Astrocyte of the hippocampus (primary cell): ENCODE results near the gene NCAN.
"Not testable (repeated sequence)": the region's sequence is repeated elsewhere in the genome, so short reads cannot be mapped to it uniquely, and the experiment has no call there.

Experiments
- DNase-seq: peaks from one replicate; pipeline ENCODE4 v3.0.0; 2011; ENCODE audit warnings: low read depth, low spot score

NCAN gene

GRCh38 chr19:19224150-19224851, 12.5 kb downstream of the NCAN start:
- DNase-seq = no peak

- DNase-seq = peak; percentile 59
These were observed 13.2 kb downstream of the NCAN start for GRCh38 chr19:19224852-19225494.

GRCh38 chr19:19226204-19226603, 14.4 kb downstream of the NCAN start:
- DNase-seq = no peak

GRCh38 chr19:19226663-19227062, 14.9 kb downstream of the NCAN start:
- no peak for DNase-seq

- no peak for DNase-seq
These were observed 15.5 kb downstream of the NCAN start for GRCh38 chr19:19227217-19227616.

GRCh38 chr19:19229701-19230100, 17.9 kb downstream of the NCAN start:
- no peak for DNase-seq

- DNase-seq = no peak
These were observed 19.2 kb downstream of the NCAN start for GRCh38 chr19:19230999-19231398.

- DNase-seq = no peak
These were observed 20.5 kb downstream of the NCAN start for GRCh38 chr19:19232261-19232721.

GRCh38 chr19:19234220-19234816, 22.6 kb downstream of the NCAN start:
- no peak for DNase-seq

GRCh38 chr19:19236173-19236572, 24.4 kb downstream of the NCAN start:
- DNase-seq = no peak

GRCh38 chr19:19238126-19238894, 26.6 kb downstream of the NCAN start:
- no peak for DNase-seq

GRCh38 chr19:19239675-19240074, 27.9 kb downstream of the NCAN start:
- DNase-seq = no peak

GRCh38 chr19:19240476-19240875, 28.7 kb downstream of the NCAN start:
- DNase-seq = no peak

- DNase-seq = no peak
These were observed 38.5 kb downstream of the NCAN start for GRCh38 chr19:19250196-19250801.

- not testable (repeated sequence) for DNase-seq
These were observed 41.7 kb downstream of the NCAN start for GRCh38 chr19:19253409-19253808.

GRCh38 chr19:19256072-19256969, 44.6 kb downstream of the NCAN start:
- DNase-seq = no peak

GRCh38 chr19:19257137-19257536, 45.4 kb downstream of the NCAN start:
- no peak for DNase-seq

- no peak for DNase-seq
These were observed 46.3 kb downstream of the NCAN start for GRCh38 chr19:19257836-19258588.

- DNase-seq = no peak
These were observed 47.0 kb downstream of the NCAN start for GRCh38 chr19:19258589-19259338.
